Neural crest cell (in vitro differentiated cells): ENCODE measurements around the gene IQCE. TPM values are rescaled to one million over a fixed set of nuclear protein-coding genes. Genes with fewer than 3 reads are reported as not detected.
A peak's percentile ranks its signal among the peaks of the same experiment; 100 is the strongest.
"Not testable (repeated sequence)": the region's sequence is repeated elsewhere in the genome, so short reads cannot be mapped to it uniquely, and the experiment has no call there.

Experiments used
- DNase-seq: peaks from one replicate; pipeline ENCODE4 v3.0.0; 2021; ENCODE audit warnings: low read depth, mixed read lengths, low spot score
- H3K27ac Mint-ChIP-seq: one replicate; pipeline ENCODE4 v1.8.0; 2021; ENCODE audit warnings: mild to moderate bottlenecking, mixed read lengths; ENCODE audit not compliant: unreplicated experiment
- H3K27me3 Mint-ChIP-seq: 2 replicates; pipeline ENCODE4 v1.8.0; 2021; ENCODE audit warnings: low read depth, mild to moderate bottlenecking, mixed read lengths
- H3K36me3 Mint-ChIP-seq: 2 replicates; pipeline ENCODE4 v1.8.0; 2021; ENCODE audit warnings: low read depth, mild to moderate bottlenecking, mixed read lengths
- H3K4me1 Mint-ChIP-seq: 2 replicates; pipeline ENCODE4 v1.8.0; 2021; ENCODE audit warnings: mixed read lengths
- H3K4me3 Mint-ChIP-seq: one replicate; pipeline ENCODE4 v1.8.0; 2021; ENCODE audit warnings: mild to moderate bottlenecking, mixed read lengths
- H3K9me3 Mint-ChIP-seq: 2 replicates; pipeline ENCODE4 v1.8.0; 2021; ENCODE audit warnings: mixed read lengths
- CTCF ChIP-seq: fragments of 200-600 bp; sonication (generic); conservative IDR thresholded peaks from 2 replicates; pipeline ENCODE4 v1.5.0; 2021; ENCODE audit warnings: antibody characterized with exemption, mild to moderate bottlenecking
- total RNA-seq: library from RNA; stranded (reverse); gene quantifications from 2 replicates; pipeline ENCODE4 v1.2.1, GENCODE V29; 2021

Gene IQCE
- total RNA-seq, 1 donor from 2014 or later = 22.4 TPM

DNA sequence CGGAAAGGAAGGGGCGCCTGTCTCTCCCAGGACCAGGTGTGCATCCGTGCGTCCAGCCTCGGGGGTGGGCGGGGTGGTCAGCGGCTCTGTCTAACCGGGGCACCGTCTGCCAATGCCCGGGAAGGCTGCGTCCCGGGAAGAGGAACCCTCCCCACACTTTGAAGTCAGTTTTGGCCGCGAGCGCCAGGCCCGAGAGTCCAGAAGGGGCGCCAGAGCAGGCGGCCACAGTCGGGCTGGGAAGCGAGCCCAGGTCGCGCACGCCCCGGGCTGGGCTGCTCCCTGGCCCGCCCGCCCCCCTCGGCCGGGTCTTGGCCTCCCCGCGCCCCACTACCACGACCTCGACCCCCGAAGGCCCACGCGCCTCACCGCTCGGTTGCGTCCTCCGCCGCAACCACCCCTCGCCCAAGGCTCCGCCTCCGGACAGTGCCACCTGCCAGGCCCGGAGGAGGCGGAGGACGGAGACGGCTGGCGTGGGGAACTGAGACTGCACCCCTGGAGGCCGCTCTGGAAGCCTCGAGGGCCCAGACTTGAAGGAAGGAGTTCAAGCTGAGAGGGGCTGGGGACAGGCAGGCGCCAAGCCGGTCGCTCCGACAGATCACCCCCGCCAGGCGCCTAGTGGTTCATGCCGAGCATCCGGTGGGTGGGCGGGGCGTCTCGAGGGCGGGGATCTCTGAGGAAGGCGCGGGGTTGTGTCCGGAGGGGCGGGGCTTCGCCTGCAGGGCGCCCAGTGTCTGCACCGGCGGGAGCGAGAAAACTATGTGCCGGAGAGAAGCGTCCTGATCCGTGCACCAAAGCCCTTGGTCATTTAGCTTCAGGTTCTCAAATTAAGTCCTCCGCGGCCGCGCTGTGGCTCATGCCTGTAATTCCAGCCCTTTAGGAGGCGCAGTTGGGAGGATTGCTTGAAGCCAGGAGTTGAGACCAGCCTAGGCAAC is 3.4 kb upstream of the IQCE start, which contains the start of gene BRAT1:
Gene BRAT1 (minus strand): TSS at position 404 of the 932 bp plus-strand sequence. CDS start 1,093 bp downstream, outside the sequence.
- Mint-ChIP-seq H3K36me3 (peaks cover 3% of the 10 kb centered on the region), H3K27me3 (no peaks in the 10 kb centered on the region), H3K27ac (peak within 1 kb of the TSS; percentile 97), H3K4me3 (peak within 1 kb of the TSS; percentile 98), H3K9me3 (no peaks in the 10 kb centered on the region), H3K4me1 (peaks cover 26% of the 10 kb centered on the region)
- peak; percentile 96 for DNase-seq
- TF ChIP-seq CTCF = peak; percentile 63

DNA sequence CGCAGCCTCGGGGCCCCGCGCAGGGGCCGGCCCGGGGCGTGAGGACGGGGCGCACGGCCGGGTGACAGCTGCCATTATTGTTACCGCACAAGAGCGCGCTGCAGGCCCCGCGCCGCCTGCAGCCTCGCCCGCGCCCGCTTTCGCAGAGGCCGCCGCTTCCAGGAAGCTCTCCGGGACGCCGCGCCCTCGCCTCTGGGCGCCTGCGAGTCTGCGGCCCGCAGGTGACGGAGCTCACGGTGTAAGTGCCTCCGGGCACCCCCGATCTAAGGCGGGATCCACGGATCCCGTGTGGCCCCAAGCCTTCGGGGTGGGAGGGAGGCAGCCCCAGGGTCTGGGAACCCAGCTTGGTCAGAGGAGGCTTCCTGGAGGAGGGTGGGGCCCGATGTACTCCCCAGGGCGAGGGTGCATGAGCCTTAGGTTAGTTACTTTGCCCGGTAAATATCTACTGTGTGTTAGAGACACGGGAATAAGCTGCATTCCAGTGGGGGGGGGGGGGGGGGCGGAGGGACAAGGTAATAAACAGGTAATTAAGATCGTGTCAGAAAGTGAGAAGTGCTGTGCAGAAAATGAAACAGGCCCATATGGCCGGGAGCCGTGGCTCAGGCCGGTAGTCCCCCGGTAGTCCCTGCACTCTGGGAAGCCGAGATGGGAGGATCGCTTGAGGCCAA is 638 bp downstream of the IQCE start:
- Mint-ChIP-seq H3K4me3 (peak overlapping the region; percentile 74), H3K9me3 (no peaks in the 10 kb centered on the region), H3K27ac (no peak overlapping the region), H3K4me1 (peaks cover 15% of the 10 kb centered on the region), H3K36me3 (no peaks in the 10 kb centered on the region), H3K27me3 (no peaks in the 10 kb centered on the region)
- DNase-seq = no peak
- TF ChIP-seq CTCF = no peak

DNA sequence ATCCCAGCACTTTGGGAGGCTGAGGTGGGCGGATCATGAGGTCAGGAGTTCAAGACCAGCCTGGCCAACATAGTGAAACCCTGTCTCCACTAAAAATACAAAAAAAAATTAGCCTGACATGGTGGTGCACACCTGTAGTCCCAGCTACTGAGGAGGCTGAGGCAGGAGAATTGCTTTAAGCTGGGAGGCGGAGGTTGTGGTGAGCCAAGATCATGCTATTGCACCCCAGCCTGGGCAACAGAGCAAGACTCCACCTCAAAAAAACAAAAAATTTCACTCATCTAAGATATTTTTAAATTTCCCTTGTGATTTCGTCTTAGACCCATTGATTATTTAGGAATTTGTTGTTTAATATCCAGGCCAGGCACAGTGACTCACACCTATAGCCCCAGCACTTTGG is 5.2 kb downstream of the IQCE start:
- not testable (repeated sequence) for H3K27me3 Mint-ChIP-seq, H3K4me3 Mint-ChIP-seq, H3K9me3 Mint-ChIP-seq, DNase-seq, H3K27ac Mint-ChIP-seq, H3K36me3 Mint-ChIP-seq
- peaks cover 26% of the 10 kb centered on the region for H3K4me1 Mint-ChIP-seq

DNA sequence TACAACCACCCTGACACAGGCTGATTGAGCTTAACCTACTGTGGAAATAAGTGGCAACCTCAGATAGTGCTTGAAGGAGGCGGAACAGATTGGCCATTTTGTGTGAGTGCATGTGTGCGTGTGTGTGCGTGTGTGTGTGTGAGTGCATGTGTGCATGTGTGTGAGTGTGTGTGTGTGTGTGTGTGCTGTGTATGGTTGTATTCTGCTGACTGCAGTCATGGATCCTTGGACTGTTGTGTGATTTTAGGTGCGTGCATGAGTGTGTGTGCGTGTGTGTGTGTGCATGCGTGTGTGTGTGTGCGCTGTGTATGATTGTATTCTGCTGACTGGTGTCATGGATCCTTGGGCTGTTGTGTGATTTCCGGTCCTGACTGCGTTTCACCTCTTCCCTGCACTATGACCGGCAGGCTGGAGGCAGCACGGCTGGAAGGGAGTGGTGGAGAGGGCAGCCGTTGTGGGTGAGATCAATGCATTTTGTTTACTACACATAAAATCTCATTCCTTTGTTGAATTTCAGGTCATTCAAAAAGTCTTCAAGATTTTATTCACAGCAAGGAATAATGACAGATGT is 6.3 kb downstream of the IQCE start:
- peaks cover 34% of the 10 kb centered on the region for H3K4me1 Mint-ChIP-seq
- H3K4me3 Mint-ChIP-seq = no peak overlapping the region
- no peaks in the 10 kb centered on the region for H3K9me3 Mint-ChIP-seq
- DNase-seq = no peak
- H3K27ac Mint-ChIP-seq = no peak overlapping the region
- H3K27me3 Mint-ChIP-seq = no peaks in the 10 kb centered on the region
- no peak for TF ChIP-seq CTCF
- H3K36me3 Mint-ChIP-seq = no peaks in the 10 kb centered on the region

DNA sequence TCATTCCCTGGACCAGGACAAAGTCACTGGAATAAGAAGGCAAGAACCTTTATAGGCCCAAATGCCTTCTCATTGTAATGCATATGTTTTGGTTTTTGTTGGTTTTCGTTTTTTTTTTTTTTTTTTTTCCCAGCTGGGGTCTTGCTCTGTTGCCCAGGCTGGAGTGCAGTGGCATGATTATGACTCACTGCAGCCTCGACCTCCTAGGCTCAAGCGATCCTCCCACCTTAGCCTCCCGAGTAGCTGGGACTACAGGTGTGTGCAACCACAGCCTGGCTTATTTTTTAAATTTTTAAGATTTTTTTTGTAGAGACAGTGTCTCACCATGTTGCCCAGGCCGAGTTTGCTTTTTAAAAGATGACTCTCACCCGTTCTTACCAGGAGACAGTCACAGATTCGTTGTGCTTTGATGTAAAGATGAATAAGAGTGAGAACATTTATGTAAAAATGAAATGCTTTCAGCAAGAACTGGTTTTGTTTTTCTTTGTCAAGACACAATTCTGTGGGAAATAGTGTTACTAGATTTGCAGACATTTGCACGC is 7.6 kb downstream of the IQCE start:
- Mint-ChIP-seq H3K4me1 (peaks cover 34% of the 10 kb centered on the region), H3K4me3 (no peak overlapping the region), H3K27ac (no peak overlapping the region), H3K36me3 (no peaks in the 10 kb centered on the region), H3K27me3 (no peaks in the 10 kb centered on the region), H3K9me3 (no peaks in the 10 kb centered on the region)
- no peak for TF ChIP-seq CTCF
- DNase-seq = no peak
